Stimulated activated CD4-positive, alpha-beta T cell treated with anti-CD3 and anti-CD28 coated beads, Interleukin-12 subunit alpha, Interleukin-12 subunit beta, amount 100 ng/mL, for 4 hours (primary cell): ENCODE results near the gene FUT7.
A peak's percentile ranks its signal among the peaks of the same experiment; 100 is the strongest.

Experiments used
- DNase-seq: peaks from one replicate; pipeline ENCODE4 v3.0.0-alpha.2; 2020

FUT7 gene

GRCh38 chr9:137030538-137031527 is 1.1 kb downstream of the FUT7 start:
- no peak for DNase-seq

GRCh38 chr9:137030006-137030405 is 1.9 kb downstream of the FUT7 start:
- no peak for DNase-seq

GRCh38 chr9:137029058-137029936 is 2.6 kb downstream of the FUT7 start:
- DNase-seq: peak; percentile 77

GRCh38 chr9:137028263-137029057 is 3.4 kb downstream of the FUT7 start:
- peak; percentile 68 for DNase-seq

- no peak for DNase-seq
These were observed 4.3 kb downstream of the FUT7 start, which contains the start of gene ABCA2 for GRCh38 chr9:137027369-137028262. TSS of gene ABCA2 (minus strand) at chr9:137028237. CDS start at chr9:137028140, 97 bp downstream.

- DNase-seq: no peak
These were observed 5.1 kb downstream of the FUT7 start for GRCh38 chr9:137026828-137027227.

GRCh38 chr9:137026384-137026783 is 5.5 kb downstream of the FUT7 start:
- no peak for DNase-seq

- no peak for DNase-seq
These were observed 6.3 kb downstream of the FUT7 start for GRCh38 chr9:137025517-137025966.

- no peak for DNase-seq
These were observed 8.3 kb downstream of the FUT7 start for GRCh38 chr9:137023583-137023991.

- no peak for DNase-seq
These were observed 8.7 kb downstream of the FUT7 start for GRCh38 chr9:137023157-137023556.

GRCh38 chr9:137022662-137023008 is 9.3 kb downstream of the FUT7 start:
- DNase-seq: no peak

- peak; percentile 68 for DNase-seq
These were observed 9.8 kb downstream of the FUT7 start for GRCh38 chr9:137021979-137022661.

- DNase-seq: no peak
These were observed 10.3 kb downstream of the FUT7 start for GRCh38 chr9:137021568-137021978.

GRCh38 chr9:137020771-137021567 is 10.9 kb downstream of the FUT7 start:
- DNase-seq: no peak

GRCh38 chr9:137019891-137020683 is 11.8 kb downstream of the FUT7 start:
- no peak for DNase-seq

- DNase-seq: no peak
These were observed 12.9 kb downstream of the FUT7 start for GRCh38 chr9:137018761-137019559.

- DNase-seq: no peak
These were observed 13.9 kb downstream of the FUT7 start for GRCh38 chr9:137017791-137018497.

GRCh38 chr9:137017071-137017470 is 14.8 kb downstream of the FUT7 start:
- no peak for DNase-seq
